Activated T-cell treated with anti-CD3 and anti-CD28 coated beads for 4 hours (primary cell): Measurements from ENCODE around the gene ATF7IP.

ENCODE experiments used
- DNase-seq: peaks from one replicate; pipeline ENCODE4 v3.0.0-alpha.2; 2020

ATF7IP gene

GRCh38 chr12:14505626-14506596, 140.4 kb downstream of the ATF7IP start:
- no peak for DNase-seq

GRCh38 chr12:14510574-14510973, 145.1 kb downstream of the ATF7IP start:
- no peak for DNase-seq

GRCh38 chr12:14514154-14514842, 148.8 kb downstream of the ATF7IP start:
- no peak for DNase-seq

- no peak for DNase-seq
Measured at GRCh38 chr12:14514946-14515345, 149.5 kb downstream of the ATF7IP start.

- no peak for DNase-seq
Measured at GRCh38 chr12:14521822-14522221, 156.3 kb downstream of the ATF7IP start.

- no peak for DNase-seq
Measured at GRCh38 chr12:14525964-14526363, 160.5 kb downstream of the ATF7IP start.

- no peak for DNase-seq
Measured at GRCh38 chr12:14532152-14532551, 166.7 kb downstream of the ATF7IP start.

- no peak for DNase-seq
Measured at GRCh38 chr12:14537088-14537487, 171.6 kb downstream of the ATF7IP start.

GRCh38 chr12:14540801-14541462, 175.4 kb downstream of the ATF7IP start:
- DNase-seq = no peak

- no peak for DNase-seq
Measured at GRCh38 chr12:14545144-14546124, 180.0 kb downstream of the ATF7IP start.

- no peak for DNase-seq
Measured at GRCh38 chr12:14547571-14547970, 182.1 kb downstream of the ATF7IP start.

- DNase-seq = no peak
Measured at GRCh38 chr12:14548609-14549008, 183.1 kb downstream of the ATF7IP start.
